Ishikawa (cell line): ENCODE measurements around the gene GABRB1.
A peak's percentile ranks its signal among the peaks of the same experiment; 100 is the strongest.

Experiments used
- CEBPB ChIP-seq: IDR thresholded peaks from 2 replicates; pipeline ENCODE4 v1.6.1; 2012
- CREB1 ChIP-seq: IDR thresholded peaks from 2 replicates; pipeline ENCODE4 v1.6.1; 2012; ENCODE audit warnings: low read depth
- EGR1 ChIP-seq: IDR thresholded peaks from 2 replicates; pipeline ENCODE4 v1.6.1; 2012
- EP300 ChIP-seq: IDR thresholded peaks from 2 replicates; pipeline ENCODE4 v1.6.1; 2012; ENCODE audit warnings: borderline replicate concordance
- FOXM1 ChIP-seq: IDR thresholded peaks from 2 replicates; pipeline ENCODE4 v1.6.1; 2012; ENCODE audit warnings: low read depth, borderline replicate concordance
- MAX ChIP-seq: IDR thresholded peaks from 2 replicates; pipeline ENCODE4 v1.6.1; 2012
- NFIC ChIP-seq: IDR thresholded peaks from 2 replicates; pipeline ENCODE4 v1.6.1; 2012
- RAD21 ChIP-seq: IDR thresholded peaks from 2 replicates; pipeline ENCODE4 v1.6.1; 2012; ENCODE audit warnings: low read depth
- REST ChIP-seq: IDR thresholded peaks from 2 replicates; pipeline ENCODE4 v1.6.1; 2012; ENCODE audit warnings: low read depth, mild to moderate bottlenecking
- TAF1 ChIP-seq: IDR thresholded peaks from 2 replicates; pipeline ENCODE4 v1.6.1; 2012; ENCODE audit warnings: low read depth, mild to moderate bottlenecking
- TCF12 ChIP-seq: IDR thresholded peaks from 2 replicates; pipeline ENCODE4 v1.6.1; 2012; ENCODE audit warnings: low read depth
- TEAD4 ChIP-seq: IDR thresholded peaks from 2 replicates; pipeline ENCODE4 v1.6.1; 2012
- USF1 ChIP-seq: IDR thresholded peaks from 2 replicates; pipeline ENCODE4 v1.6.1; 2012
- YY1 ChIP-seq: IDR thresholded peaks from 2 replicates; pipeline ENCODE4 v1.6.1; 2012; ENCODE audit warnings: low read depth
- ZBTB7A ChIP-seq: IDR thresholded peaks from 2 replicates; pipeline ENCODE4 v1.6.1; 2012; ENCODE audit warnings: low read depth

Gene GABRB1

GRCh38 chr4:47017494-47017893 is 13.9 kb upstream of the GABRB1 start:
- TF ChIP-seq CREB1 = no peak
- no peak for TF ChIP-seq MAX
- TF ChIP-seq ZBTB7A = no peak
- no peak for TF ChIP-seq NFIC
- no peak for TF ChIP-seq TCF12
- no peak for TF ChIP-seq EP300
- no peak for TF ChIP-seq TEAD4
- TF ChIP-seq RAD21 = no peak
- no peak for TF ChIP-seq EGR1
- no peak for TF ChIP-seq YY1
- no peak for TF ChIP-seq FOXM1
- TF ChIP-seq USF1 = no peak
- TF ChIP-seq TAF1 = no peak
- no peak for TF ChIP-seq REST
- no peak for TF ChIP-seq CEBPB

GRCh38 chr4:47031751-47032404 is 511 bp downstream of the GABRB1 start:
- no peak for TF ChIP-seq TCF12
- TF ChIP-seq TEAD4 = no peak
- no peak for TF ChIP-seq EGR1
- TF ChIP-seq TAF1 = no peak
- no peak for TF ChIP-seq EP300
- TF ChIP-seq NFIC = no peak
- TF ChIP-seq CREB1 = no peak
- no peak for TF ChIP-seq MAX
- no peak for TF ChIP-seq FOXM1
- TF ChIP-seq ZBTB7A = no peak
- no peak for TF ChIP-seq YY1
- TF ChIP-seq USF1 = no peak
- no peak for TF ChIP-seq CEBPB
- TF ChIP-seq REST = no peak
- no peak for TF ChIP-seq RAD21

GRCh38 chr4:47032405-47033106 is 1.2 kb downstream of the GABRB1 start:
- TF ChIP-seq MAX (no peak), NFIC (no peak), EP300 (no peak), RAD21 (peak; percentile 30; the same call in 1 of the 2 replicates)

- TF ChIP-seq REST (peak; percentile 64), EP300 (no peak), TAF1 (no peak)
These were observed 6.9 kb downstream of the GABRB1 start for GRCh38 chr4:47038263-47038662.
